AG04449 (cell line): ENCODE data around the gene POMT1.

Source experiments
- CTCF ChIA-PET: fragments of 350-600 bp; formaldehyde crosslinking; extraction: SDS; loops from one replicate; lab custom pipeline; 2021; ENCODE audit warnings: antibody characterized with exemption; lab: Yijun Ruan, JAX
- POLR2A ChIA-PET: fragments of 400-600, 350-600 bp; formaldehyde crosslinking; extraction: SDS; loops from one replicate; lab custom pipeline; 2020; ENCODE audit warnings: antibody characterized with exemption, inconsistent platforms; lab: Yijun Ruan, JAX
- DNase-seq: peaks from one replicate; pipeline ENCODE4 v3.0.0-alpha.2; 2010; ENCODE audit warnings: low read depth, low spot score
- H3K4me3 ChIP-seq: 2 replicates; pipeline ENCODE4 v1.5.1; 2011; ENCODE audit warnings: low read depth, mild to moderate bottlenecking, control low read depth, low read length
- CTCF ChIP-seq: IDR thresholded peaks from one replicate; pipeline ENCODE4 v1.5.1; 2011; ENCODE audit warnings: mild to moderate bottlenecking, moderate library complexity, low read length, control low read depth, inconsistent platforms; ENCODE audit not compliant: insufficient read depth; ENCODE audit errors: missing control alignments

POMT1 gene

GRCh38 chr9:131529597-131530545 lies 27.2 kb downstream of the POMT1 start:
- POLR2A ChIA-PET: no interaction called here
- TF ChIP-seq CTCF: no peak
- peak overlapping the region; percentile 74 for H3K4me3 ChIP-seq
- CTCF ChIA-PET: interaction anchor here (1.4 kb wide), 1 partner anchor 210 kb away, joined by 10 read pairs; the partner anchor contains the start of gene RAPGEF1
- no peak for DNase-seq

- peak; percentile 43 for TF ChIP-seq CTCF
- POLR2A ChIA-PET: interaction anchor here (1.0 kb wide), 2 partner anchors 10 to 79 kb away, joined by 4 read pairs; no protein-coding TSS in a partner anchor
- DNase-seq: no peak
- CTCF ChIA-PET: interaction anchor here (1.4 to 2.2 kb wide), 2 partner anchors 209 to 210 kb away, joined by 10 read pairs; partner anchors contain the start of gene RAPGEF1
- H3K4me3 ChIP-seq: peak overlapping the region; percentile 74
Measured at GRCh38 chr9:131530546-131530919, 27.8 kb downstream of the POMT1 start.

GRCh38 chr9:131530920-131531832 lies 28.5 kb downstream of the POMT1 start, which contains the start of gene UCK1:
Gene UCK1 (minus strand): TSS chr9:131531263. CDS start chr9:131531174, 89 bp downstream.
- CTCF ChIA-PET: interaction anchor here (2.2 kb wide), 1 partner anchor 209 kb away, joined by 10 read pairs; no protein-coding TSS in a partner anchor
- H3K4me3 ChIP-seq: peak within 1 kb of the TSS; percentile 74
- no peak for DNase-seq
- POLR2A ChIA-PET: interaction anchor here (0.6 to 1.0 kb wide), 3 partner anchors 9 to 1493 kb away, joined by 4 read pairs; no protein-coding TSS in a partner anchor
- no peak for TF ChIP-seq CTCF

- POLR2A ChIA-PET: no interaction called here
- CTCF ChIA-PET: no interaction called here
- no peak overlapping the region for H3K4me3 ChIP-seq
- DNase-seq: no peak
- no peak for TF ChIP-seq CTCF
Measured at GRCh38 chr9:131534721-131535237, 32.1 kb downstream of the POMT1 start.

GRCh38 chr9:131537946-131538345 lies 35.2 kb downstream of the POMT1 start:
- POLR2A ChIA-PET: no interaction called here
- no peak for TF ChIP-seq CTCF

More at GRCh38 chr9:131537946-131538345, 35.2 kb downstream of the POMT1 start:
- no peak for DNase-seq
- CTCF ChIA-PET: interaction anchor here (1.3 kb wide), 1 partner anchor 34 kb away, joined by 3 read pairs; no protein-coding TSS in a partner anchor
- no peak overlapping the region for H3K4me3 ChIP-seq
